H9 (cell line): ENCODE results near the gene IL1RL2. TPM values are rescaled to one million over a fixed set of nuclear protein-coding genes. Genes with fewer than 3 reads are reported as not detected.

ENCODE experiments used
- DNase-seq: peaks from one replicate; pipeline ENCODE4 v3.0.0-alpha.2; 2017
- H2AFZ ChIP-seq: one replicate; pipeline ENCODE4 v1.6.1; 2013; ENCODE audit warnings: mild to moderate bottlenecking, low read length, control low read depth, moderate library complexity
- H2AK5ac ChIP-seq: 2 replicates; pipeline ENCODE4 v1.6.1; 2013; ENCODE audit warnings: low read length, control low read depth, mixed read lengths; ENCODE audit not compliant: insufficient read length
- H2BK120ac ChIP-seq: one replicate; pipeline ENCODE4 v1.6.1; 2013; ENCODE audit warnings: low read depth, mild to moderate bottlenecking, low read length, control low read depth, inconsistent platforms; ENCODE audit not compliant: poor library complexity, severe bottlenecking
- H2BK12ac ChIP-seq: 2 replicates; pipeline ENCODE4 v1.6.1; 2013; ENCODE audit warnings: low read length, control low read depth, mixed read lengths, low read depth; ENCODE audit not compliant: insufficient read length
- H2BK15ac ChIP-seq: 2 replicates; pipeline ENCODE4 v1.6.1; 2013; ENCODE audit warnings: low read depth, low read length, control low read depth
- H2BK20ac ChIP-seq: one replicate; pipeline ENCODE4 v1.6.1; 2013; ENCODE audit warnings: low read depth, mild to moderate bottlenecking, low read length, control low read depth, inconsistent platforms; ENCODE audit not compliant: poor library complexity, severe bottlenecking
- H2BK5ac ChIP-seq: 2 replicates; pipeline ENCODE4 v1.6.1; 2013; ENCODE audit warnings: low read length, control low read depth, mixed read lengths; ENCODE audit not compliant: insufficient read length
- H3K14ac ChIP-seq: 2 replicates; pipeline ENCODE4 v1.6.1; 2013; ENCODE audit warnings: low read length, control low read depth; ENCODE audit not compliant: insufficient read depth
- H3K18ac ChIP-seq: 2 replicates; pipeline ENCODE4 v1.6.1; 2013; ENCODE audit warnings: low read depth, mild to moderate bottlenecking, mixed read lengths, low read length, control low read depth; ENCODE audit not compliant: insufficient read length
- H3K23ac ChIP-seq: 2 replicates; pipeline ENCODE4 v1.6.1; 2013; ENCODE audit warnings: low read length, control low read depth, mixed read lengths, low read depth; ENCODE audit not compliant: insufficient read length
- H3K23me2 ChIP-seq: 2 replicates; pipeline ENCODE4 v1.6.1; 2013; ENCODE audit warnings: low read depth, mild to moderate bottlenecking, mixed read lengths, low read length, control low read depth; ENCODE audit not compliant: insufficient read length, poor library complexity, severe bottlenecking
- H3K27ac ChIP-seq: 2 replicates; pipeline ENCODE4 v1.5.1; 2013; ENCODE audit warnings: low read length, control low read depth, mixed read lengths, low read depth; ENCODE audit not compliant: insufficient read length
- H3K27me3 ChIP-seq: 2 replicates; pipeline ENCODE4 v1.6.1; 2013; ENCODE audit warnings: low read length, control low read depth, inconsistent platforms; ENCODE audit not compliant: insufficient read depth
- H3K4ac ChIP-seq: 2 replicates; pipeline ENCODE4 v1.6.1; 2013; ENCODE audit warnings: low read depth, mild to moderate bottlenecking, control low read depth, inconsistent platforms, low read length, moderate library complexity
- H3K4me1 ChIP-seq: 2 replicates; pipeline ENCODE4 v1.6.1; 2013; ENCODE audit warnings: low read length, control low read depth, inconsistent platforms; ENCODE audit not compliant: insufficient read depth
- H3K4me2 ChIP-seq: 2 replicates; pipeline ENCODE4 v1.6.1; 2013; ENCODE audit warnings: low read length, control low read depth, mixed read lengths; ENCODE audit not compliant: insufficient read length, insufficient read depth
- H3K56ac ChIP-seq: 2 replicates; pipeline ENCODE4 v1.6.1; 2013; ENCODE audit warnings: low read depth, mild to moderate bottlenecking, mixed read lengths, low read length, control low read depth; ENCODE audit not compliant: insufficient read length
- H3K79me1 ChIP-seq: 2 replicates; pipeline ENCODE4 v1.6.1; 2013; ENCODE audit warnings: low read depth, mild to moderate bottlenecking, moderate library complexity, low read length, control low read depth, inconsistent platforms; ENCODE audit not compliant: insufficient read depth, poor library complexity, severe bottlenecking
- H3K79me2 ChIP-seq: 2 replicates; pipeline ENCODE4 v1.6.1; 2013; ENCODE audit warnings: low read length, control low read depth, inconsistent platforms; ENCODE audit not compliant: insufficient read depth
- H3K9ac ChIP-seq: 2 replicates; pipeline ENCODE4 v1.6.1; 2013; ENCODE audit warnings: low read length, control low read depth, mixed read lengths; ENCODE audit not compliant: insufficient read length; ENCODE audit errors: extremely low read depth
- H3K9me3 ChIP-seq: one replicate; pipeline ENCODE4 v1.6.1; 2013; ENCODE audit warnings: low read depth, low read length, inconsistent platforms; ENCODE audit not compliant: control insufficient read depth
- H3T11ph ChIP-seq: one replicate; pipeline ENCODE4 v1.6.1; 2013; ENCODE audit warnings: mild to moderate bottlenecking, low read length, control low read depth, inconsistent platforms
- H4K20me1 ChIP-seq: one replicate; pipeline ENCODE4 v1.6.1; 2013; ENCODE audit not compliant: control insufficient read depth, insufficient read length, insufficient read depth
- H4K5ac ChIP-seq: 2 replicates; pipeline ENCODE4 v1.6.1; 2013; ENCODE audit warnings: low read depth, mild to moderate bottlenecking, mixed read lengths, low read length, control low read depth; ENCODE audit not compliant: insufficient read length
- H4K8ac ChIP-seq: replicated peaks from 2 replicates; pipeline ENCODE4 v1.6.1; 2013; ENCODE audit warnings: low read length, control low read depth, mixed read lengths, low read depth; ENCODE audit not compliant: insufficient read length
- H4K91ac ChIP-seq: 2 replicates; pipeline ENCODE4 v1.6.1; 2013; ENCODE audit warnings: low read depth, mild to moderate bottlenecking, moderate library complexity, mixed read lengths, low read length, control low read depth; ENCODE audit not compliant: insufficient read length
- H3K27ac Mint-ChIP-seq, 3 experiments: 2 replicates in 2 of 3; 3 replicates in 1 of 3; pipeline ENCODE4 v1.8.0; 2020 to 2021; ENCODE audit warnings: mixed read lengths in 3 of 3, mild to moderate bottlenecking in 1 of 3, moderate library complexity in 1 of 3
- H3K27me3 Mint-ChIP-seq: 2 replicates; pipeline ENCODE4 v1.8.0; 2021; ENCODE audit warnings: low read depth, mild to moderate bottlenecking, moderate library complexity, mixed read lengths
- H3K36me3 Mint-ChIP-seq, 3 experiments: 2 replicates in 2 of 3; 3 replicates in 1 of 3; pipeline ENCODE4 v1.8.0; 2020 to 2021; ENCODE audit warnings: low read depth in 3 of 3, mixed read lengths in 3 of 3; ENCODE audit not compliant: insufficient read depth in 1 of 3
- H3K4me1 Mint-ChIP-seq, 2 experiments: 2 replicates each; pipeline ENCODE4 v1.8.0; 2020; ENCODE audit warnings: mixed read lengths in 2 of 2
- H3K4me3 Mint-ChIP-seq, 2 experiments: 2 replicates in 1 of 2; 3 replicates in 1 of 2; pipeline ENCODE4 v1.8.0; 2020 to 2021; ENCODE audit warnings: mild to moderate bottlenecking in 2 of 2, mixed read lengths in 2 of 2, moderate library complexity in 1 of 2
- H3K9me3 Mint-ChIP-seq, 2 experiments: 2 replicates in 1 of 2; 3 replicates in 1 of 2; pipeline ENCODE4 v1.8.0; 2020; ENCODE audit warnings: mild to moderate bottlenecking in 2 of 2, mixed read lengths in 2 of 2, moderate library complexity in 1 of 2
- CTCF ChIP-seq: fragments of 200-600 bp; sonication (generic); conservative IDR thresholded peaks from 3 replicates; pipeline ENCODE4 v1.8.0; 2021; ENCODE audit warnings: antibody characterized with exemption, mild to moderate bottlenecking
- WGBS: extraction: QIAGEN DNeasy Blood & Tissue Kit; methylation state at CpG from one replicate; pipeline ENCODE4 v1.1.7; 2013; ENCODE audit warnings: missing lambda C conversion rate, low lambda C conversion rate, mixed read lengths; ENCODE audit not compliant: insufficient read length; ENCODE audit errors: extremely low coverage; 5-methylcytosine and 5-hydroxymethylcytosine counted together
- total RNA-seq: library from RNA; stranded (reverse); gene quantifications from 2 replicates; pipeline ENCODE4 v1.2.1, GENCODE V29; 2021

Gene IL1RL2
- total RNA-seq, 1 experiment from 2014 or later, result not detected

- Histone ChIP-seq H4K91ac (no peak overlapping the region), H3K79me1 (no peaks in the 10 kb centered on the region), H3K23ac (no peak overlapping the region), H3K4ac (no peak overlapping the region), H3K27me3 (no peaks in the 10 kb centered on the region), H2AK5ac (no peak overlapping the region), H3K56ac (no peak overlapping the region), H2BK5ac (no peak overlapping the region), H3K9ac (no peak overlapping the region), H3K27ac (no peak overlapping the region), H2BK15ac (no peak overlapping the region), H2BK120ac (no peak overlapping the region), H3K23me2 (no peaks in the 10 kb centered on the region), H4K20me1 (no peaks in the 10 kb centered on the region), H3K18ac (no peak overlapping the region), H4K5ac (no peak overlapping the region), H3K9me3 (no peaks in the 10 kb centered on the region), H3K4me2 (no peak overlapping the region), H4K8ac (no peak overlapping the region), H3T11ph (no peak overlapping the region), H3K14ac (no peak overlapping the region), H3K79me2 (no peaks in the 10 kb centered on the region), H2BK12ac (no peak overlapping the region), H3K4me1 (no peaks in the 10 kb centered on the region), H2AFZ (no peak overlapping the region), H2BK20ac (no peak overlapping the region)
- no peaks in the 10 kb centered on the region for H3K9me3 Mint-ChIP-seq
- no peaks in the 10 kb centered on the region for H3K36me3 Mint-ChIP-seq
- no peak overlapping the region for H3K27ac Mint-ChIP-seq
- WGBS, result no CpG with 5 or more reads among the region's 7 CpGs
- H3K4me1 Mint-ChIP-seq, result no peaks in the 10 kb centered on the region; a peak in 1 of 4 replicates
- H3K27me3 Mint-ChIP-seq, result peaks cover 2% of the 10 kb centered on the region; the same call in 1 of the 2 replicates
- TF ChIP-seq CTCF, result no peak
- no peak overlapping the region for H3K4me3 Mint-ChIP-seq
- DNase-seq, result no peak
Observed at GRCh38 chr2:102177814-102178478, 8.9 kb upstream of the IL1RL2 start.
